IMR-90 (cell line): ENCODE measurements around the gene PRKCA. TPM values are rescaled to one million over a fixed set of nuclear protein-coding genes. Genes with fewer than 3 reads are reported as not detected.

Experiments
- ATAC-seq: fragments of 200-7000 bp; cut with Tn5 transposase; 2 replicates; pipeline ENCODE4 v1.9.1; 2020; ENCODE audit warnings: low read depth, mild to moderate bottlenecking, moderate library complexity
- BruUV-seq: library from RNA; stranded (reverse); fragments of 400-500 nt; replicated peaks from 2 replicates; lab custom pipeline; 2021; lab: Mats Ljungman, UMichigan
- CTCF ChIA-PET: fragments of 300-600 bp; formaldehyde crosslinking; extraction: SDS; loops from one replicate; lab custom pipeline; 2021; ENCODE audit warnings: antibody characterized with exemption; lab: Yijun Ruan, JAX
- POLR2A ChIA-PET: fragments of 300-600 bp; sonication (Branson Sonifier 250); formaldehyde crosslinking; loops from one replicate; lab custom pipeline; 2022; ENCODE audit warnings: antibody characterized with exemption; ENCODE audit not compliant: unreplicated experiment; lab: Charles Lee
- DNase-seq: peaks from one replicate; pipeline ENCODE4 v3.0.0; 2013
- H2AFZ ChIP-seq: replicated peaks from 2 replicates; pipeline ENCODE3; 2013; ENCODE audit warnings: low read length, mild to moderate bottlenecking; ENCODE audit not compliant: poor library complexity
- H2AK5ac ChIP-seq: 2 replicates; pipeline ENCODE4 v1.6.1; 2013; ENCODE audit warnings: low read depth, low read length, inconsistent platforms
- H2AK9ac ChIP-seq: replicated peaks from 2 replicates; pipeline ENCODE3; 2013; ENCODE audit warnings: mild to moderate bottlenecking, low read depth, low read length, moderate library complexity; ENCODE audit not compliant: poor library complexity
- H2BK120ac ChIP-seq: 2 replicates; pipeline ENCODE4 v1.6.1; 2013; ENCODE audit warnings: low read depth, low read length, inconsistent platforms
- H2BK15ac ChIP-seq: 3 replicates; pipeline ENCODE4 v1.6.1; 2013; ENCODE audit warnings: low read depth, low read length, inconsistent platforms
- H2BK20ac ChIP-seq: 2 replicates; pipeline ENCODE4 v1.6.1; 2013; ENCODE audit warnings: low read depth, mild to moderate bottlenecking, inconsistent platforms, low read length, moderate library complexity
- H2BK5ac ChIP-seq: 2 replicates; pipeline ENCODE4 v1.6.1; 2013; ENCODE audit warnings: mild to moderate bottlenecking, low read depth, low read length, inconsistent platforms; ENCODE audit not compliant: poor library complexity, severe bottlenecking
- H3K14ac ChIP-seq: replicated peaks from 2 replicates; pipeline ENCODE4 v1.6.1; 2013; ENCODE audit warnings: low read depth, low read length, inconsistent platforms
- H3K18ac ChIP-seq: 2 replicates; pipeline ENCODE4 v1.6.1; 2013; ENCODE audit warnings: low read depth, low read length, control low read depth
- H3K23ac ChIP-seq: 2 replicates; pipeline ENCODE4 v1.6.1; 2013; ENCODE audit warnings: low read depth, low read length, inconsistent platforms
- H3K27ac ChIP-seq: 2 replicates; pipeline ENCODE4 v1.5.1; 2013; ENCODE audit warnings: mild to moderate bottlenecking, control low read depth, low read length; ENCODE audit not compliant: insufficient read depth
- H3K27me3 ChIP-seq: 2 replicates; pipeline ENCODE4 v1.6.1; 2013; ENCODE audit warnings: low read length; ENCODE audit not compliant: control insufficient read depth, insufficient read depth
- H3K36me3 ChIP-seq: 2 replicates; pipeline ENCODE4 v1.6.1; 2013; ENCODE audit warnings: low read length, mixed read lengths; ENCODE audit not compliant: control insufficient read depth, insufficient read depth
- H3K4ac ChIP-seq: 2 replicates; pipeline ENCODE4 v1.6.1; 2013; ENCODE audit warnings: low read depth, low read length, inconsistent platforms
- H3K4me1 ChIP-seq: 2 replicates; pipeline ENCODE4 v1.6.1; 2013; ENCODE audit warnings: low read length, mixed read lengths; ENCODE audit not compliant: control insufficient read depth, insufficient read depth
- H3K4me2 ChIP-seq: 2 replicates; pipeline ENCODE4 v1.6.1; 2013; ENCODE audit warnings: low read depth, mild to moderate bottlenecking, control low read depth, low read length, moderate library complexity
- H3K4me3 ChIP-seq: 2 replicates; pipeline ENCODE4 v1.5.1; 2013; ENCODE audit warnings: low read depth, mild to moderate bottlenecking, control low read depth, low read length, moderate library complexity; ENCODE audit not compliant: insufficient read depth
- H3K56ac ChIP-seq: 2 replicates; pipeline ENCODE4 v1.6.1; 2013; ENCODE audit warnings: low read length, inconsistent platforms; ENCODE audit not compliant: insufficient read depth; ENCODE audit errors: extremely low read depth
- H3K79me1 ChIP-seq, 2 experiments: 2 replicates each; pipeline ENCODE4 v1.6.1; 2013; ENCODE audit warnings: low read length in 2 of 2, inconsistent platforms in 1 of 2, low read depth in 1 of 2
- H3K9ac ChIP-seq: 2 replicates; pipeline ENCODE4 v1.6.1; 2013; ENCODE audit warnings: low read depth, low read length, control low read depth
- H3K9me1 ChIP-seq: 2 replicates; pipeline ENCODE4 v1.6.1; 2013; ENCODE audit warnings: low read length, inconsistent platforms; ENCODE audit not compliant: insufficient read depth
- H3K9me3 ChIP-seq: 2 replicates; pipeline ENCODE4 v1.6.1; 2013; ENCODE audit warnings: low read length; ENCODE audit not compliant: control insufficient read depth, insufficient read depth
- H4K20me1 ChIP-seq: 2 replicates; pipeline ENCODE4 v1.6.1; 2013; ENCODE audit warnings: low read length, inconsistent platforms; ENCODE audit not compliant: insufficient read depth
- H4K5ac ChIP-seq: 2 replicates; pipeline ENCODE4 v1.6.1; 2013; ENCODE audit warnings: mild to moderate bottlenecking, low read depth, low read length, control low read depth
- H4K8ac ChIP-seq, 2 experiments: 2 replicates each; pipeline ENCODE4 v1.6.1; 2013; ENCODE audit warnings: low read depth in 2 of 2, low read length in 2 of 2, control low read depth in 1 of 2, inconsistent platforms in 1 of 2
- H4K91ac ChIP-seq: 2 replicates; pipeline ENCODE4 v1.6.1; 2013; ENCODE audit warnings: low read depth, low read length, inconsistent platforms; ENCODE audit not compliant: insufficient read depth
- BHLHE40 ChIP-seq: fragments of 150-350 bp; IDR thresholded peaks from 2 replicates; pipeline ENCODE4 v1.6.1; 2016; ENCODE audit warnings: mild to moderate bottlenecking, low read depth, low read length
- CEBPB ChIP-seq: IDR thresholded peaks from 2 replicates; pipeline ENCODE4 v1.6.1; 2012; ENCODE audit warnings: low read depth, low read length, improper control_type of control experiment
- CHD1 ChIP-seq: IDR thresholded peaks from 2 replicates; pipeline ENCODE4 v1.6.1; 2012; ENCODE audit warnings: low read depth, low read length, improper control_type of control experiment
- ELK1 ChIP-seq: fragments of 150-350 bp; IDR thresholded peaks from 2 replicates; pipeline ENCODE4 v1.6.1; 2016; ENCODE audit warnings: low read depth, mild to moderate bottlenecking, low read length, moderate library complexity, borderline replicate concordance
- MAFK ChIP-seq: IDR thresholded peaks from 2 replicates; pipeline ENCODE4 v1.6.1; 2012; ENCODE audit warnings: low read depth, low read length, improper control_type of control experiment
- MAZ ChIP-seq: IDR thresholded peaks from 2 replicates; pipeline ENCODE4 v1.6.1; 2012; ENCODE audit warnings: low read depth, mild to moderate bottlenecking, low read length, improper control_type of control experiment, moderate library complexity, borderline replicate concordance
- MXI1 ChIP-seq: IDR thresholded peaks from 2 replicates; pipeline ENCODE4 v1.6.1; 2012; ENCODE audit warnings: low read depth, mild to moderate bottlenecking, low read length, moderate library complexity, borderline replicate concordance
- NFE2L2 ChIP-seq: fragments of 150-350 bp; IDR thresholded peaks from 2 replicates; pipeline ENCODE4 v1.6.1; 2016; ENCODE audit warnings: low read depth, mild to moderate bottlenecking, low read length
- POLR2A ChIP-seq: IDR thresholded peaks from 2 replicates; pipeline ENCODE4 v1.6.1; 2012; ENCODE audit warnings: mild to moderate bottlenecking, low read depth, low read length
- RAD21 ChIP-seq: IDR thresholded peaks from 2 replicates; pipeline ENCODE4 v1.6.1; 2012; ENCODE audit warnings: low read length, improper control_type of control experiment
- RCOR1 ChIP-seq: IDR thresholded peaks from 2 replicates; pipeline ENCODE4 v1.6.1; 2012; ENCODE audit warnings: mild to moderate bottlenecking, low read length, improper control_type of control experiment; ENCODE audit not compliant: insufficient replicate concordance
- RFX5 ChIP-seq: IDR thresholded peaks from 2 replicates; pipeline ENCODE4 v1.8.0; 2012; ENCODE audit warnings: low read depth, mild to moderate bottlenecking, low read length, moderate library complexity
- WGBS, 2 experiments: methylation state at CpG; one replicate each; pipeline versions ENCODE4 v1.1.5 to v1.1.7; 2013; ENCODE audit warnings: missing lambda C conversion rate in 2 of 2; ENCODE audit not compliant: insufficient read length in 1 of 2; ENCODE audit errors: extremely low coverage in 2 of 2; 5-methylcytosine and 5-hydroxymethylcytosine counted together
- dilution Hi-C: fragments of 300-500 bp; cut with HindIII; formaldehyde crosslinking; loops from one replicate; pipeline ENCODE4 v1.14.3; 2018; ENCODE audit warnings: low sequenced_read_pairs; ENCODE audit not compliant: unreplicated experiment
- in situ Hi-C: fragments of 300-500 bp; cut with MboI; formaldehyde crosslinking; loops from 3 replicates; pipeline ENCODE4 v1.14.3; 2019; ENCODE audit warnings: low sequenced_read_pairs, inconsistent platforms, mixed read lengths
- intact Hi-C: fragments of 100-400 bp; cut with micrococcal nuclease; formaldehyde crosslinking; loops from 2 replicates; pipeline ENCODE4 v1.10.0; 2022
- polyA plus RNA-seq, 3 experiments: library from polyadenylated mRNA; depleted of rRNA; stranded (reverse); fragments of >200 nt; gene quantifications; 2 replicates each; pipeline ENCODE4 v1.2.3, GENCODE V29; 2012; ENCODE audit warnings: low replicate concordance in 1 of 3
- total RNA-seq: library from RNA; depleted of rRNA; stranded (reverse); fragments of >200 nt; gene quantifications from 2 replicates; pipeline ENCODE4 v1.2.3, GENCODE V29; 2012

PRKCA gene
- total and polyA plus RNA-seq, 2 of the 4 experiments (the other 2 are of a cell fraction) = 31.0 to 46.0 TPM

- Histone ChIP-seq H4K8ac (no peak overlapping the region), H3K4me2 (no peak overlapping the region), H2BK5ac (no peak overlapping the region), H3K27me3 (no peaks in the 10 kb centered on the region), H3K56ac (no peak overlapping the region), H3K14ac (no peak overlapping the region), H4K20me1 (peaks cover 20% of the 10 kb centered on the region), H3K23ac (no peak overlapping the region), H3K9me1 (peaks cover 9% of the 10 kb centered on the region; the same call in 1 of the 2 replicates), H2AFZ (no peak overlapping the region), H3K79me1 (peaks cover 39 to 67% of the 10 kb centered on the region in 2 experiments), H3K9ac (no peak overlapping the region), H2BK15ac (no peak overlapping the region), H3K36me3 (no peaks in the 10 kb centered on the region), H3K9me3 (no peaks in the 10 kb centered on the region), H3K4me3 (no peak overlapping the region), H2BK20ac (no peak overlapping the region), H4K91ac (no peak overlapping the region), H2BK120ac (no peak overlapping the region), H2AK9ac (no peak overlapping the region), H3K4ac (no peak overlapping the region), H3K18ac (no peak overlapping the region), H3K4me1 (peaks cover 5% of the 10 kb centered on the region), H3K27ac (no peak overlapping the region), H2AK5ac (no peak overlapping the region), H4K5ac (no peak overlapping the region)
- no peak for TF ChIP-seq CHD1
- no peak for TF ChIP-seq RFX5
- no peak for TF ChIP-seq ELK1
- TF ChIP-seq CEBPB = no peak
- TF ChIP-seq BHLHE40 = no peak
- no peak for TF ChIP-seq RCOR1
- TF ChIP-seq MXI1 = no peak
- TF ChIP-seq MAFK = no peak
- TF ChIP-seq MAZ = no peak
- TF ChIP-seq POLR2A = no peak
- no peak for TF ChIP-seq NFE2L2
- TF ChIP-seq RAD21 = no peak
- WGBS, 2 experiments = no CpG with 5 or more reads among the region's 6 CpGs
- dilution Hi-C loops (no loop called here), intact Hi-C loops (no loop called here), in situ Hi-C loops (no loop called here)
- BruUV-seq = no TSS peak
- no peak for DNase-seq
- POLR2A ChIA-PET = no interaction called here
- CTCF ChIA-PET = no interaction called here
- ATAC-seq = no peak
Observed at GRCh38 chr17:66619206-66619605, 316.8 kb downstream of the PRKCA start.
